DMS153 treated with DMSO at 0.1 percent for 48 hours (cell line): ENCODE measurements around the gene PCGF2.
"Not testable (repeated sequence)": the region's sequence is repeated elsewhere in the genome, so short reads cannot be mapped to it uniquely, and the experiment has no call there.

Source experiments
- DNase-seq: peaks from one replicate; lab custom pipeline; 2025; ENCODE audit not compliant: unreplicated experiment; lab: John Stamatoyannopoulos, UW

The PCGF2 gene

GRCh38 chr17:38748149-38748891, at the start of gene PCGF2:
TSS of gene PCGF2 (minus strand) at chr17:38748336. CDS start at chr17:38740402, 7,934 bp downstream.
- peak; percentile 73 for DNase-seq

DNA sequence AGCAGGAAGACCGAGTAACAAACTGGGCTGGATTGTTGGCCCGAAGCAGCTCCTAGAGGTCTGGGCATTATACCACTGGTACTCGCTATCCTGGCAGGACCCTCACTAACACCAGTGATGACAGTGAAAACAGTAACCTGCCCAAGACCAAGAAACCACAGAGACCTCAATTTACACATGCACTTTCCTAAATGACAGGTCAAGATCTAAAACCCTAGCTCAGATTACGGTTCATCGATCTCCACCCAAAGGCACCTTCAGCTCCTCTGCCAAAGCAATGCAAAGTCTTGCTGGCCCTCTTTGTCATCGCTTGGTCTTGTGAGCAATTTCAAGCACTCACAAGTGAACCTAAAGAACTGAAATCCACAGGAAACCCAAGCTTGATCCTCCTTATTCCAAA, 49.7 kb upstream of the PCGF2 start:
- no peak for DNase-seq

DNA sequence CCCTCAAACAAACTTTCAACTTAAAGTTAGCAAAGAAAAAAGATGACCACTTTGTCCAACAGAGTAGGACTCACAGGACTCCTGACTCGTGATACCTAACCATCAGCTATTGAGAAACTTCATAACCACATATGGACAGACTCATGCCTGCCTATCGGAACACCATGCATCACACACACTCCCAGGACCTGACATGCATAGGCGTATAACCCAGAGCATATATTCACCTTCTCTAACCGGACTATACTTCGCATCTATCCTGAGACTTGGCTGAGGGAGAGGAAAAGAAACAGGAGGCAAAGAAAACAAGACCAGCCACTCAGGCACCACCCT, 49.0 kb upstream of the PCGF2 start:
- no peak for DNase-seq

GRCh38 chr17:38796451-38797157, 48.5 kb upstream of the PCGF2 start:
- no peak for DNase-seq

DNA sequence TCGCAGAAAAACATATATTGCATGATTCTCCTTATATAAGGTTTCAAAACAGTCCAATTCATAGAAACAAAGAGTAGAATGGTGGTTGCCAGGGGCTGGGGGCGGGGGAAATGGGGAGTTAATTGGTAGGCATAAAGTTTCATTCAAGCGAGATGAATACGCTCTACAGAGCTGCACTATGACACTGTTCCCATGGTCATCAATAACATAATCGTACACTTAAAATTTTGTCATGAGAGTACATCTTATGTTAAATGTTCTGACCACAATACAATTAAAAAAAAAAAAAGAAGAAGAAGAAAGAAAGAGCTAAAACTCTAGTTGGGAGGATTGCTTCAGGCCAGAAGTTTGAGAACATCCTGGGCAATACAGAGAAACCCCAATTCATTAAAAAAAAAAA, 46.1 kb upstream of the PCGF2 start:
- DNase-seq, result no peak

- DNase-seq, result no peak
Measured at GRCh38 chr17:38791162-38791561, 43.0 kb upstream of the PCGF2 start.

DNA sequence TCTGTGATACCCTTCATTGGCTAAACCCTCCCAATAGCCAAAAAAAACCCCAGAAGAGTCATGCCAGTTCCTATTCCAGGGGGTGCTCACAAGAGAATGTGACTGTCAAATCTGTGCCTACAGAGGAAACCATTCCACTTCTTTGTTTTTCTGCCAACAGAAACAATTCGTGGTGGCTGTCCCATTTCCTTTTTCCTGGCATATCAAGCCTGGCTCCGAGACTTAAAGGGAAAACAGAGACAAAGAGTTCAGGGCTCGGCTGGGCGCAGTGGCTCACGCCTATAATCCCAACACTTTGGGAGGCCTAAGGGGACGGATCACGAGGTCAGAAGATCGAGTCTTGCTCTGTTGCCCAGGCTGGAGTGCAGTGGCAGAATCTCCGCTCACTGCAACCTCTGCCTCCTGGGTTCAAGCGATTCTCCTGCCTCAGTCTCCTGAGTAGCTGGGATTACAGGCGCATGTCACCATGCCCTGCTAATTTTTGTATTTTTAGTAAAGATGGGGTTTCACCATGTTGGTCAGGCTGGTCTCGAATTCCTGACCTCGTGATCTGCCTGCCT, 42.1 kb upstream of the PCGF2 start:
- not testable (repeated sequence) for DNase-seq

GRCh38 chr17:38789185-38789584, 41.0 kb upstream of the PCGF2 start:
- no peak for DNase-seq

DNA sequence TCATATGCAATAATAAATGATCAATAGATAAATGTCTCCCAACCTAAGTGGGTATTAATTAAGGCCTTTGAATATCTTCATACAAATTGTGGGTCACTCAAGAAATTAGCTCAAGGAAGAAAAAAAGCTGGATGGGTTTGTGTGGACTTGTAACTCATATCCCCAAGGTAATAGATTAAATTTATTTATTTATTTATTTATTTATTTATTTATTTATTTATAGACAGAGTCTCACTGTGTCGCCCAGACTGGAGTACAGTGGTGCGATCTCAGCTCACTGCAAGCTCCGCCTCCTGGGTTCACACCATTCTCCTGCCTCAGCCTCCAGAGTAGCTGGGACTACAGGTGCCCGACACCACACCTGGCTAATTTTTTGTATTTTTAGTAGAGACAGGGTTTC, 39.9 kb upstream of the PCGF2 start:
- not testable (repeated sequence) for DNase-seq

DNA sequence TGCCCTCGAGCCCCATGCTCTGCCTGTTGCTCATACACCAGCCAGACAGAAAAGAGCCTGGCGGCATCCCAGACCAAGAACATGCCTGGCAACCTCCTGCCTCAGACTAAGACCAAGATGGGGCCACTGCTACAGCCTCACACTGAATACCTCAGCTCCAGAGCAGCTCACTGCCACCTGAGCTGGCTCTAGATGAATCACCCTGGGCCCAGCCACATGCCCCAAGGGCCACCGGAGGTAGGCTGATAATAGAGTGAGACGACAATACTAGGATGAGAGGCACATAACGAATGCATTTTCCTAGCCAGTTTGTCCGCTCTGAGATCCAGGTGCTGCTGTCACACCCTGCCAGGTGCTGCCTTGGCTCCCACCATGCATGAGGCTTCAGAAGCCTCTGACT, 38.2 kb upstream of the PCGF2 start:
- DNase-seq, result no peak

DNA sequence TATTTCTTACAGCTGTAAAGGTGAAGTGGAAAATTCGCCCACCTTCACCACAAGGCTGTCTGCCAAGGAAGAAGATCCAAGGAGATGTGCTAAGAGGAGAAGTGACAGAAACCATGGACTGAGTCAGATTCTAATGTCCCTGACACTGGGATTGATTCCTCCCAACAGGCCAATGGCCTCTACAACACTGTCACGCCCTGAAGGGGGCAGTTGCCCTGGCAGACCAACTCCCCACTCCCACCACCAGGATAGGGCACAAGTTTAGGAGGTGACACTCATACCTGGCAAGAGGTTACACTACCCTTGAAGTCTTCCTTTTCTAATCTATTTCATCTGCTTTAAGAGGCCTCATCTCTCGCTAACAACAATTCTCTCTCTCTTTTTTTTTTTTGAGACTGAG, 35.1 kb upstream of the PCGF2 start:
- no peak for DNase-seq

GRCh38 chr17:38779965-38780752, 32.0 kb upstream of the PCGF2 start:
- no peak for DNase-seq

GRCh38 chr17:38777641-38778250, 29.6 kb upstream of the PCGF2 start:
- DNase-seq, result no peak

DNA sequence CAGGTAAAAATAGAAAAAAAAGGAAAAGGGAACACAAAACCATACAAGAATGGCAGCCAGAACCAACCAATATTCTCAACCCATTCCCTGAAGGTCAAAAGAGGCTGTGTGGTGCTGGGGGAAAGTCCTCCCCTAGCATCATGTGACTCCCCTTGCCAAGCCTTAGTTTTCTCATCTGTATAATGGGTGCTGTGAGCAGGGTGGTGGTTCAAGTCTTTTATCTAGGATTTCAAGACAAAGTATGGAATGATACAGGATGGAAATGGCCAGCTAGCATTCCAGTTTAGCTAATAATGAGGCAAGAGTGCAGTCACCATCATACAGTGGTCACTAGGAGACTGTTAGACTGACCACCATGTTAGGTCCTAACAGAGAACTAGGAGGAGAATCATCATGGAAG, 25.1 kb upstream of the PCGF2 start:
- no peak for DNase-seq

GRCh38 chr17:38768417-38768816, 20.3 kb upstream of the PCGF2 start:
- DNase-seq, result no peak

DNA sequence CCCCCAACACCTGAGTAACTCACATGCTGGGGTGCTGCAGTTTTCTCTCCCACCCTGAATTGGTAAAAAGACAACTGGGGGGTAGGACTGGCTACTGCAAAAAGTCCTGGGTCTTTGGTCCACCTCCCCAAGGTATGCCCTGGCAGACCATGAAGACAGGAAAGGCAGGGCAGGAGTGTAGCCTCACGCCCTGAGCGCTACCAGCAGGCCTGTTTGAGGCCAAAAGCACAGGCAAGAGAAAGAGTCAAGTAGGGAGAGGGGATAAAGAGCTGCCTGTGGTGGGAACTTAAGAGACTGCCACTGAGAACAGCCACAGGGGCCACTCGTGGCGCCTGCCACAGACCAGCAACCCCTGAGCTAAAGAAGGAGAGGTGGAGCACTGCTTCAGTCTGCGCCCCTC, 18.2 kb upstream of the PCGF2 start:
- DNase-seq, result no peak

DNA sequence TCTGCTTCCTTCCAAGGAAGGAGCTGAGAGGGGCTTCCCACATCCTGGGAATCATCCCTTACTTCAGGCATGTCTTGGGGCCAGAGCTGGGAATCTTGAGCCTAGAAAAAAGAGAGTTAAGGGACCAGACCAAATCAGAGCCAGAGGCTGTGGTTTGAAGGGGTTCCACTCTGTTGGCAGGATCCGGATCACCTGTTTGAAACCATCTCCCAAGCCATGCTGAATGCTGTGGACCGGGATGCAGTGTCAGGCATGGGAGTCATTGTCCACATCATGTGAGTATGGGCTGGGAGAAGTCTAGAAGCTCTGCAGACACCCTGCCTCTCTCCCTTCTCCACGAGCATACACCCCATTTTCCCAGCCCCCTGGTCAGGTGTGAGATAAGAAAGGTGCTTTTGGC, 14.1 kb upstream of the PCGF2 start:
- no peak for DNase-seq

GRCh38 chr17:38761612-38762011, 13.5 kb upstream of the PCGF2 start:
- no peak for DNase-seq

DNA sequence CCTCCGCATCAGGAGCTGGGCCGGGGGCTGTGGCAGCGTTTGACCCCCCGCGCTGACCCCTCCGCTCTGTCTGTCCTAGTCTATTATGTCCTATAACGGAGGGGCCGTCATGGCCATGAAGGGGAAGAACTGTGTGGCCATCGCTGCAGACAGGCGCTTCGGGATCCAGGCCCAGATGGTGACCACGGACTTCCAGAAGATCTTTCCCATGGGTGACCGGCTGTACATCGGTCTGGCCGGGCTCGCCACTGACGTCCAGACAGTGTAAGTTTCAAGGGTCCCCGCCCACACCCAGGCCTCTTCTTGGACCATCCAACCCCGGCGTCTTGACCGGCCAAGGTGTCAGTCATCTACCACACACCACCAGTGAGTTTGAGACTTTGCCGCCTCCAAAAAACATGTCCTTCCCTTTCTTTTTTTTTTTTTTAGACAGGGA, 5.0 kb upstream of the PCGF2 start:
- no peak for DNase-seq

DNA sequence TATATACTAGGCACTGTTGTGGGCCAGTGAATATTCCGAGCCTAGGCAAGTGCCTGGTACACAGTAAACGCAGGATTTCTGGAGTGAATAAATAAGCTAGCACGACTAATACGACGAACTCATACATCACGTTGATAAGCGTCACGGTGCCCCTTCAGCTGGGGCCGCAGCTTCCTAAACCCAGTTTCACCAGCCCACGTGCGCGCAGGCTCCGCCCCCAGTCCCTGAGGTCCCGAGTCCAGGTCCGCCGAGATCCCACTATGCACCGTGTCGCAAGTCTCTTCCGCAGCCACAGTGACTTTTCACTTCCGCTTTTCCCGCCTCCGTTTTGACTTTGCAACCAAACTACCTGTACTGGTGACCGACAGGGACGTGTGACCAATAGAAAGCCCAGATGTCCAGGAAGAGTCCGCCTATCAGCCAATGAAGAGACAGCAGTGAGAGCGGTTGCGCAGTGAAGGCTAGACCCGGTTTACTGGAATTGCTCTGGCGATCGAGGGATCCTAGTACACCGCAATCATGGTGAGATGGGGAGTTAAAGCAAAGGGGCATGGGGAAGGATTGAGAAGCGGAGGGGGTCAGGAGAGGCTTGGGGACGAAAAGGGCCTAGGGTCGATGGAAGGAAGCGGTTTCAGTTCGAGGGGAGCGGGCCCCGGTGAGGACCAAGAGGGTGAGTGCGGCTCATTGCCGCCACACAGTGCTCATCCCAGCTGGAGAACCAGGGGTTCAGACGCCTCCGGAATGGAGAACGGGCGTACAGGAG, 4.4 kb upstream of the PCGF2 start, which contains the start of gene PSMB3:
Gene PSMB3 (plus strand): TSS at position 434 of the 763 bp plus-strand sequence. CDS start 86 bp downstream, at position 520.
- DNase-seq, result peak; percentile 98
